ENCODE data around the gene ZNF385B. TPM values are rescaled to one million over a fixed set of nuclear protein-coding genes. Genes with fewer than 3 reads are reported as not detected.

Gene ZNF385B
- total RNA-seq, 1 donor from 2014 or later: 0.25 TPM

GRCh38 chr2:179536185-179536584, 325.2 kb downstream of the ZNF385B start:
- H3K36me3 ChIP-seq (ENCODE audit: control insufficient read depth, insufficient read depth, low read length): no peaks in the 10 kb centered on the region
- H3K27me3 ChIP-seq (ENCODE audit: control insufficient read depth, insufficient read depth, low read length): no peaks in the 10 kb centered on the region
- DNase-seq (ENCODE audit: low read depth): no peak
- no peak overlapping the region for H3K4me3 ChIP-seq (ENCODE audit: low read depth, low read length)
- no peak for TF ChIP-seq CTCF (IDR thresholded peaks at IDR 0.05; ENCODE audit: insufficient read depth, low read length, poor library complexity, severe bottlenecking)

- no peak overlapping the region for H3K4me3 ChIP-seq (ENCODE audit: low read depth, low read length)
- no peak for DNase-seq (ENCODE audit: low read depth)
- no peaks in the 10 kb centered on the region for H3K36me3 ChIP-seq (ENCODE audit: control insufficient read depth, insufficient read depth, low read length)
- no peaks in the 10 kb centered on the region for H3K27me3 ChIP-seq (ENCODE audit: control insufficient read depth, insufficient read depth, low read length)
- no peak for TF ChIP-seq CTCF (IDR thresholded peaks at IDR 0.05; ENCODE audit: insufficient read depth, low read length, poor library complexity, severe bottlenecking)
Measured at GRCh38 chr2:179533875-179534274, 327.5 kb downstream of the ZNF385B start.

- peak; percentile 16 for DNase-seq (ENCODE audit: low read depth)
- Histone ChIP-seq H3K36me3 (ENCODE audit: control insufficient read depth, insufficient read depth, low read length) (no peaks in the 10 kb centered on the region), H3K4me3 (ENCODE audit: low read depth, low read length) (no peak overlapping the region), H3K27me3 (ENCODE audit: control insufficient read depth, insufficient read depth, low read length) (no peaks in the 10 kb centered on the region)
- no peak for TF ChIP-seq CTCF (IDR thresholded peaks at IDR 0.05; ENCODE audit: insufficient read depth, low read length, poor library complexity, severe bottlenecking)
Measured at GRCh38 chr2:179532863-179533278, 328.5 kb downstream of the ZNF385B start.

GRCh38 chr2:179528576-179529069, 332.8 kb downstream of the ZNF385B start:
- H3K36me3 ChIP-seq (ENCODE audit: control insufficient read depth, insufficient read depth, low read length): no peaks in the 10 kb centered on the region
- no peak for TF ChIP-seq CTCF (IDR thresholded peaks at IDR 0.05; ENCODE audit: insufficient read depth, low read length, poor library complexity, severe bottlenecking)

GRCh38 chr2:179525340-179525739, 336.1 kb downstream of the ZNF385B start:
- Histone ChIP-seq H3K27me3 (ENCODE audit: control insufficient read depth, insufficient read depth, low read length) (no peaks in the 10 kb centered on the region), H3K4me3 (ENCODE audit: low read depth, low read length) (no peak overlapping the region), H3K36me3 (ENCODE audit: control insufficient read depth, insufficient read depth, low read length) (no peaks in the 10 kb centered on the region)
- DNase-seq (ENCODE audit: low read depth): no peak
- no peak for TF ChIP-seq CTCF (IDR thresholded peaks at IDR 0.05; ENCODE audit: insufficient read depth, low read length, poor library complexity, severe bottlenecking)

More at GRCh38 chr2:179528576-179529069, 332.8 kb downstream of the ZNF385B start:
- DNase-seq (ENCODE audit: low read depth): no peak
- H3K27me3 ChIP-seq (ENCODE audit: control insufficient read depth, insufficient read depth, low read length): no peaks in the 10 kb centered on the region
- no peak overlapping the region for H3K4me3 ChIP-seq (ENCODE audit: low read depth, low read length)

- no peaks in the 10 kb centered on the region for H3K36me3 ChIP-seq (ENCODE audit: control insufficient read depth, insufficient read depth, low read length)
- DNase-seq (ENCODE audit: low read depth): no peak
- H3K4me3 ChIP-seq (ENCODE audit: low read depth, low read length): no peak overlapping the region
- TF ChIP-seq CTCF (IDR thresholded peaks at IDR 0.05; ENCODE audit: insufficient read depth, low read length, poor library complexity, severe bottlenecking): no peak
- no peaks in the 10 kb centered on the region for H3K27me3 ChIP-seq (ENCODE audit: control insufficient read depth, insufficient read depth, low read length)
Measured at GRCh38 chr2:179524809-179525339, 336.5 kb downstream of the ZNF385B start.

All from kidney epithelial cell (primary cell).